Stimulated activated naive CD4-positive, alpha-beta T cell (primary cell): ENCODE measurements around the gene SETD3.
A peak's percentile ranks its signal among the peaks of the same experiment; 100 is the strongest.

ENCODE experiments used
- DNase-seq, 6 experiments: peaks; one replicate each; lab custom pipeline; 2025; lab: John Stamatoyannopoulos, UW

The SETD3 gene

DNA sequence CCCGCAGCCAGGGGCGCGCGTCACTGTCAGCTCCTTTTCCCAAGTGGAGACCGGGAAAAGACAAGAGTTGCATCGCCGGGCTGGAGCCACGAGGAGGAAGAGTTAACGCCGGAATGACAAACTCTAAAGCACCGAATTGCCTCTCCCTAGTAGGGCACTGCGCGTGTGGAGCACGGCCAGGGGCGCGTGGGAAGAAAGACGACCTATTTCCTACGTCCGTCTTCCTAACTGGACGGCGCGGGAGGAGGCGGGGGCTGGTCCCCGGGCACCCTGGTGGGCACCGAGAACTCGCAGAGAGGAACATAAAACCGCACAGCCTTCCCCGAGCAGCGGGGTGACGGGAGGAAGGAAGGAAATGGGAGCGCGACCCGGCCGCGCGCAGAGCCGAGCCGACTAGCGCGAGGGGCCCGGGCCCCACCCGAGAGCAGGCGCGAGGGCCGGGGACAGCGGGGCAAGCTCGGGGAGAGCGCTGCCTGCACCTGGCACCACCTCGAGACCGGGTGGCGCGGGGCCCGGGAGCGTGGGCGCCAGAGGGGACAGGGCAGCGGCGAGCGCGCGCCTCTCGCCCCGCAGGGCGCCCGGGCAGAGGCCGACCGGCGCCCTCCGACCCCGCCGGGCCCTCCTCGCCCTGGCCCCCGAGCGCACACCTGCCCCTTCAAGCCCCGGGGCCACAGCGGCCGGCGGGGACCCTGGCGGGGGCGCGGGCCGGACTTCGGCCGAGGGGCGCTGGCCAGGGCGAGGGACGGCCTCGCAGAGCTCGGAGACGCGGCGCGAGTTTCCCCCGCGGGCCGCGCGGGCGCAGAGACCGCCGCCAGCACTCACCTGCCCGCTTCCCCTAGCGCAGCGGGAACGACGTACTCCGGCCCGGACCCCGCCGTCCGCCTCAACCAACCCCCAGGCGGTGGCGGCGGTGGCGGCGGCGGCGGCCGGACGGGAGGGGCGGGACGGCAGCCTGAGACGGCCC is at the start of gene SETD3:
TSS of gene SETD3 (minus strand) at position 954 of the 964 bp plus-strand sequence. CDS start 15,054 bp downstream, outside the sequence.
- DNase-seq: peak in 4 of 6 experiments; percentile 17 to 31 (median 27)

DNA sequence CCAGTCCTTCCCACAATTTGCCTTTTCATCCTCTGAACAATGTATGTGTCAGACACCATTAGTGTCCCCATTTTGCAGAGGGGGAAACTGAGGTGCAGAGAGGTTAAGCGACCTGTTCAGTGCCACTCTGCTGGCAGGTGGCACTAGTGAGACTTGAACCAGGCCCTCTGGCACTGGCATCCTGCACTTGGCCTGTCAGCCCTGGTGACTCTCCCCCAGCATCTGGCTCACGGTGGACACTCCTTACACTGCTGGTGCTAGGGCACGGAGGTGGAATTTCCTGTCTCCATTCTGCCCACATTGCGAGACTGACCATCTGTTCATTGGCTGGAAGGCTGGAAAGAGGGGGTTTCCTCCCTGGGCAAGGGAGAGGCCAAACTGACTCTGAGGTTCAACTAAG is 49.2 kb upstream of the SETD3 start:
- no peak for DNase-seq

DNA sequence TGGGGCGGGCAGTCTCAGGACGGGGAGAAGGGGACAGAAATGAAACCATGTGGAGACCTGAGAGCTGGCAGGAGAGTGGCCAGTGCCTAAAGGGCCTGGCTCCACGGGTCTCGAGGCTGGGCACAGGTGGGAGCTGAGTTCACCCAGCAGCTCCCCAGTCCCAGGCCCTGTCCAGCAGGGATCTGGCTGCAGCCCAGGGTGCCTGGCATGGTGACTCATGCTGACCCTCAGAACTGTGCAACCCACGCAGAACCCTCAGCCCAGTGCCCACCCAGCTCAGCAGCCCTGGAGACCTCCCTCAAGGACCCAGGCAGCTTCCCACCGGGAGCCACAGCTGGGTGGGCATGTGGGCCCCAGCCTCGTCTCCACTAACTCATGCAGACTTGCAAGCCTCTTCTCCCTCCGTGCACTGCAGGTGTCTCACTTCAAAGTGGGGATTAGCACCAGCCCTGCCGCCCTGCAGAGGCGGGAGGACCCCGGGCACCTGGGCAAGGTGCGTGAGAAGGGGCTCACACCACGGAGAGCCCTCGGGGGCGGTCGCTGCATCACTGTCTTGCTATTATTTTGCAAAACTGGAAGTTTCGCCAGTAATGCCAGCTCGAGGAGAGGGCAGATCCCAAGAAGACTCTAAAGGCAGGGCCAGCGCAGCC is 46.9 kb upstream of the SETD3 start:
- no peak for DNase-seq

- no peak for DNase-seq
Observed at GRCh38 chr14:99527026-99527425, 46.4 kb upstream of the SETD3 start.

- DNase-seq: peak in 1 of 6 experiments; percentile 44
Observed at GRCh38 chr14:99525699-99526080, 45.0 kb upstream of the SETD3 start.

DNA sequence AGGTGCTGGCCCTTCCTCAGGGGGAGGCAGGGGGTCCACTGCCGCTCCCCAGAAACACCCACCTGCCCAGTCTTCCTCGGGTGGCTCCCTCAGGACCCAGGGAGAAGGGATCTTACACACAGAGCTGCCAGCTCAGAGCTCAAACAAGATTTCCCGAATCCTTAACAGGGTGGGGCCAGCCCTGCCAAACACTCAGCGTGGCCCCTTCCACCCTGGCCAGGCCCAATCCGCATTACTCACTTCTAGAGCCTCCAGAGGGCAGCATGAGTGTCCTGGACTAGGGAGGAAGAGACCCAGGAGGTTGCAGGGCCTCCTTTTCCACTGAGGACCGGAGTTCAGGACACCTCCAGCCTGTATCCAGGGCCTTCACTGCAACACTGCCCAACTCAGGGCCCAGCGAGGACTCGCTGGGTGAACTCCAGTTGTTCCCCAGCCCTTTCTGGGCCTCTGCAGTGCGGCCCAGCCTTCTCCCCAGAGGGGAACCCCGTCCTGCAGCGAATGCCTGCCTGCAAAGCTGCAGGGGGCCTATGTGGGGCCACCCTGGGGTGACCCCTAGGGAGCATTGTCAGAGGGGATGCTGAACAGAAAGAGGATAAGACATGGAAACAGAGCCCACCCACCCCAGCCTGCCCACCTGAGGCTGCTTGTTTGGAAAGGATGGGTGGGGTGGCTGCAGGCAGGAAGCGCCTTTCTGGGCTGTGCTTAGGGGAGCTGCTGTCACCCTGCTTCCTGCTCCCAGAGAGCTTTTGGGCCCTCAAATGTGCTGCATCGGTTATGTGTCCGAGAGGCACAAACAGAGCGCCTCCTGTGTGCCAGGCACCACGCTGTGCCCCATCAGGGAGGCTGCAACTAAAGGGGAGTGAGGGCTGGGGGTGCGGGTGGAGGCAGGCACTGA is 44.4 kb upstream of the SETD3 start:
- DNase-seq: peak in 3 of 6 experiments; percentile 11 to 51 (median 43)

DNA sequence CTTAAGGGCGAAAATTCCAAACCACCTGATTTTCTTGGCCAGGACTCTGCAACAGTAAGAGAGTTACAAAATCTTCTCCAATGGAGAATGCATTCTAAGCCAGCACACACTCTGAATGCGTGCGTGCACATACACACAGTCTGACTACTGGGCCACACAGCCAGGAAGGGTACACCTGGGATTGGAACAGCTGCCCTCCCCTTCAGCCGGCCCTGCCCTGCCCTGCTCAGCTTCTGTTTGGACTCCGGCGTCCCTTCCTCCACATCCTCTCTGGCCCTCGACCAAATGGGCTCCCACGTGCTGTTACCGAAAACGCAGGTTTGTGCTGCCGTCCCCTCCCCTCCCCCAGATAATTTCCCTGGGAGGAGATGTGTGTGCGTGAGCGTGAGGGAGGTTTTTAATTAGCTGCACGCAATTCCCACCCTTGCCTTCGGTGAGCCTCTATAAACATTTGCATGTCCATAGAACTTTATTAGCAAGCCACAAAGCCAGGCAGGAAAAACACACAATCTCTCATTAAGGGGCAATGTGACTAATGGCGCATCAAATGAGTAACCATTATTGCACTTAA is 43.5 kb upstream of the SETD3 start:
- DNase-seq: no peak

DNA sequence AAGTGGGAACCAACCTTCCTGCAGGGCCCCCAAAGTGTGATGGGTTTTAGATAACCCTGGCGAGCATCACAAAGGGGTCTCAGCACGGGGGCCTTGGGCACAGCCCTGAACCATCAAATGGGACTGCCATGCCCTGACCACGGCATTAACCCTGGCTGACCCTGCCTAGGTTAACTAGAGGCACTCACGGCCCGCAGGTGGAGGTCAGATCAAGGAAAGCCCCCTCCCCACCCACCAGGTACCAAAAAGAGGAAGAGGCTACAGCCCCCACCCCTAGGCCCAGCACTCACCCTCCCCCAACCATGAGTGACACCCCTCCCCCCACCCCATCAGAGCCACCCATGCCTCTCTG is 43.0 kb upstream of the SETD3 start:
- DNase-seq: no peak

GRCh38 chr14:99522934-99523703 is 42.5 kb upstream of the SETD3 start:
- no peak for DNase-seq

DNA sequence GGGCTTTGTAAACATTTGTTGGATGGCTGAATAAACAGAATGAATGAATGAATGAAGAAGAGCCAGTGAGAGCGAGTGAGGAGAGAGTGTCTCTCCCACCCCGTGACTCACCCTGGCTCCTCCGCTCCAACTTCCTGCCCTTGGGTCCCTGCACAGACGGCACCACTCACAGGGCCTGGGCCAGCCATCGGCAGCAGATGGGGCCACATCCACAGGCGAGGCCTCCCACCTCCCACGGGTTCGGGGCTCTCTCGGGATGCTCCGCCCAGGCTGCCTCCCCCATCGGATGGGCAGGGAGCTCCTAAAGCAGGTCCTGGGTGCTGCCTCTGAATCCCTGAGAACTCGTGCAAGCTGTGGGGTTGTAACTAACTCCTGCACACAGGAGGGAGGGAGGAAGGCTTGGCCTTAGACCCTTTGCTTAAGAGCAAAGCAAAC is 41.8 kb upstream of the SETD3 start:
- no peak for DNase-seq

DNA sequence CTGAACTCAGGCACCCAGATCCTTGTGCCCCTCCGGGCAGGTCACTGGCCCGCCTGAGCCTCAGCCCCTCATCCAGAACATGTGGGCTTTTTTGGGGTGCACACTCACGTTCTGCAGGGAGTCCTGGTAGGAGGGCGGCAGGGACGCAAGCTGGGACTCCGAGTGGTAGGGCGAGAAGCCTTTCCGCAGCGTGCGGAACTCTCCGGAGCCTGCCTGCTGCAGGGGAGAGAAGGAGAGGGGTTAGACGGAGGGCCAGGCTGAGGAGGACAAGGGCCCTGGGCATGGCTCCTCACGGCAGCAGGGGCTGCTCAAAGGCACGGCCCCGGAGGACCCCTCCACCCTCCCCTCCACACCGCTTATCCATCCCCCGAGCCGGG is 41.4 kb upstream of the SETD3 start:
- no peak for DNase-seq

DNA sequence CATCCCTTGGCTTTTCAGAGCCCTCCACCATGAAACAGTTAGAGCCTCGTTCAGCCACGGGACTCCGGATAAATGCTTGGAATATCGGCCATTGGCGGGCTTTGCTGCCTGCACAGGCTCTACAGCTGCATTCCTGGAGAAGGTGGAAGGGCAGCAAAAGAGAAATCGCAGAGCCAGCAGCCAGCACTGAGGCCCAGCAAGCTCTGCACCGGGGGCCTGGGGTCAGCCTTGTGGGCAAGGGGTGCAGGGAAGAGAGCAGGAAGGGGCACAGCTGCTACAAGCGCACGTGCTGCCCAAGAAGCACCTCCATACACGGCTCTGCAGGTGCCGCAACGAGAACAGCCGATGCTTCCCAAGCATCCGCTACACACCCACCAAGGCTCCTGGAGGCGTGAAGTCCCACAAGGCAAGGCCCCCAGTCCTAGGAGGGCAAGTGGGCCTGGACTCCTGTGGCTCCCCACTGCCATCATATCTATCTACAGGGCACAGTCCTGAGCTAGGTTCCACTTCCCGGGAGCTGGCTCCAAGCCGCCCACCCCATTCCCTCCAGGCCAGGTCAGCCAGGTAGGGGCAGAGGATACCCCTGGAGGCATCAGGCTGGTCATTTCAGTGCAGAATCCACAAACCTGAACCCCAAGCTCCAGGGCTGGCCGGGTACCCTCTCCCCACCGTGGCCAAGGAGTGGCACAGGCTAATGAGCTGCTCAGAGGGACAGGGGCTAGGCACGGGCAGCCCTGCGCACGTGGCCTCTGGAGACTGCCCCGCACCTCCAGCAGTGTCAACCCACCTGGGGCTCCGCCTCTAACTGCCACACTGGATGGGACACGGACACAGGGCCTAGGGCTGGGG is 40.7 kb upstream of the SETD3 start:
- no peak for DNase-seq

DNA sequence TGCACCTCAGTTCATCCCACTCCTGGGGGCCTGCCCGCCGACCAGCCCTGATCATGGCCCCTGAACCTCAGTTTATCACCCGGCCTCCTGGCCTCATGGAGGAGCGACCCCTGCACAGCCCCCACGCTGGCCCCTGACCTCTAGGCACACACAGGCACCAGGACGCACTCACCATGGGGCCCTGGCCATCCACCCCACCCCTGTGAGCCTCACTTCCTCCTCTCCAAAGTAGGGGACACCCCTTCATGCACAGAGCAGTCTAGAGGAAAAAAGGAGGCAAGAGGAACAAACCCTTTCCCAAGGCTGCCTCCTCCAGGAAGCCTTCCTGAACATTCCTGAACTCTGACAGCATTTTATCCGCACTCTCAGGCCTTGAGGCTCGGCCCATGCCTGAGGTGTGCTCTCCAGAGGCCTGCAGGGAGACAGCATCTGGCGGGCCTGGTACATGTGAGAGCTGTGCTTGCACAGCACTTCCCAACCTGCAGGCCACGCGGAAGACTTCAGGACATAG is 40.0 kb upstream of the SETD3 start:
- no peak for DNase-seq

GRCh38 chr14:99519931-99520421 is 39.3 kb upstream of the SETD3 start:
- no peak for DNase-seq

DNA sequence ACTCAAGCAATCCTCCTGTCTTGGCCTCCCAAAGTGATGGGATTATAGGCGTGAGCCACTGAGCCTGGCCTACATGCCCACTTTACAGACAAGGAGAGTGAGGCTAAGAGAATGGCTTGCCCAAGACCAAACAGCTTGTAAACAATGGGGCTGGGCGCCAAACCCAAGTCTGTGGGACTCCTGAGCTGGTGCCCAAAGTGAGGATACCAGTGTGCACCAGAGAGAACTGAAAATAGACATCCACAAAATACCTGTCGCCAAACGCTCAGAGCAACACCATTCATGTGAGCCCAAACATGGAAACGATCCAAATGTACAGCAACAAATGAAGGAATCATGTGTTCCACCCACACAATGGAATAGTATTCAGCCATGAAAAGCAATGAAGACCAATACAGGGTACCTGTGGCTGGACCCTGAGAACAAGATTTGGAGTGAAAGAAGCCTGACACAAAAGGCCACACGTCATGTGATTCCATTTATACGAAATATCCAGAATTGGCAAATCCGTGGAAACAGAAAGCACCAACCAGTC is 38.8 kb upstream of the SETD3 start:
- no peak for DNase-seq

- peak; percentile 60 to 90 (median 78) for DNase-seq
Observed at GRCh38 chr14:99518441-99519346, 38.0 kb upstream of the SETD3 start.

DNA sequence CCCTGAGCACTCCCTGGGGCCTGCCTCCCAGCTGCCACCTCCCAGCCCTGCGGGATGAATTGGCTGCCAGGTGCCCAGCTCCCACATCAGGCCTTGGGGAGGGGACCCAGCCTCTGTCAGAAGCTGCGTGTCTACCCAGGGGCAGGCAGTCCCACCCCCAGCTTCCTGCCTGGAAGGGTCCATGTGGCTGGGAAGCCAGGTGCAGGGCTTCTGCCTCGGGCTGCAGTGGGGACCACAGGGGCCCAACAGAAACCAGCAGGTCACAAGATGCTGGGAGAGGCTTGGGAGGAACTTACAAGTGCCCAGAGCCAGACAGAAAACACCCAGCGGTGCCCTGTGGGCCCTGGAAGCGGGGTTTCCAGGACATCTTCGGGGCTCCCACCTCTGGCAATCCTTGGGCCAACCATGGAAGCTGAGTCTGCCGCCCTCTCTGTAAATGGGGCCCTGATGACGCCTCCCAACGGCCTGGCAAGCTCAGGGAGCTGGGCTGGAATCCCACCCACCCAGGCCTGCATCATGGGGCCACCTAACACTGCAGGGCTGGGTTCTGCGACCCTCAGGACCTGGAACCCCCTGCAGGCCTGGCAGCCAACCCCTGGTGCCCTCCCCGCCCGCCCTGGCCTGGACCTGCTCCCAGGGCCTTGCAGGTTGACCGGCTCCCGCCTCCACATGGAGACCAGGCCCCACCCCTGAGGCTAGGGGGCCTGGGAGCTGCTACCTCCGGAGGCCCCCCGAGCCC is 37.2 kb upstream of the SETD3 start:
- no peak for DNase-seq
